Adrenal gland (tissue), 12 donors: Measurements from ENCODE around the gene ZNF775. TPM values are rescaled to one million over a fixed set of nuclear protein-coding genes. Genes with fewer than 3 reads are reported as not detected.

Source experiments
- DNase-seq, 7 donors: peaks; one replicate each; pipeline ENCODE4 v3.0.0-alpha.2; 2019 to 2020
- H3K27ac ChIP-seq, 5 donors: fragments of 200-600 bp; sonication (generic) in 4 of 5; 1 replicate in 3 of 5; 2 replicates in 2 of 5; pipeline versions ENCODE4 v1.5.1 to v1.8.0; 2016 to 2020; ENCODE audit warnings: mild to moderate bottlenecking in 1 of 5
- H3K27me3 ChIP-seq: fragments of 200-600 bp; 2 replicates; pipeline ENCODE4 v1.8.0; 2021
- H3K36me3 ChIP-seq, 2 donors: fragments of 200-600 bp; replicated peaks in 1 of 2; 1 replicate in 1 of 2; 2 replicates in 1 of 2; pipeline versions ENCODE4 v1.5.1 to v1.8.0; 2018 to 2022
- H3K4me1 ChIP-seq, 2 donors: fragments of 200-600 bp; replicated peaks in 1 of 2; 1 replicate in 1 of 2; 2 replicates in 1 of 2; pipeline versions ENCODE4 v1.5.1 to v1.8.0; 2018 to 2021
- H3K4me3 ChIP-seq, 4 donors: fragments of 200-600 bp; sonication (generic) in 3 of 4; one replicate each; pipeline ENCODE4 v1.5.1; 2016 to 2018
- H3K9me3 ChIP-seq, 3 donors: fragments of 200-600 bp; sonication (generic) in 1 of 3; replicated peaks in 1 of 3; 1 replicate in 2 of 3; 2 replicates in 1 of 3; pipeline versions ENCODE4 v1.5.1 to v1.8.0; 2016 to 2021
- POLR2A ChIP-seq, 2 donors: fragments of 450-650 bp; IDR thresholded peaks; one replicate each; pipeline ENCODE4 v1.6.1; 2017; ENCODE audit warnings: antibody characterized with exemption in 2 of 2, mild to moderate bottlenecking in 2 of 2, moderate library complexity in 1 of 2
- WGBS, 4 donors: extraction: QIAGEN DNeasy Blood & Tissue Kit in 2 of 4; methylation state at CpG; one replicate each; pipeline versions ENCODE4 v1.1.5 to v1.1.7; 2013 to 2017; 5-methylcytosine and 5-hydroxymethylcytosine counted together
- intact Hi-C, 2 donors: fragments of 100-400 bp; cut with DNase I; formaldehyde crosslinking; loops; one replicate each; pipeline versions ENCODE4 v1.14.1 to v1.15.0; 2022 to 2023
- polyA plus RNA-seq, 3 donors: library from polyadenylated mRNA; stranded (reverse); fragments of 200-250 nt in 2 of 3; fragments of 350-450 nt in 1 of 3; fragmentation: Illumina TruSeq in 1 of 3; extraction: RNeasy Lipid Tissue Mini Kit (QIAGEN cat#74804) in 1 of 3; gene quantifications; one replicate each; pipeline ENCODE4 v1.2.3, GENCODE V29; 2013 to 2014
- total RNA-seq, 9 donors: library from RNA; depleted of rRNA in 4 of 9; stranded (reverse); fragments of >200 nt in 4 of 9; fragments of 120-200 nt in 1 of 9; fragmentation: NEBNext Ultra II Directional in 1 of 9; extraction: Animal tissue kit (Norgen Biotek cat#: 25700) in 1 of 9; gene quantifications; one replicate each; pipeline versions ENCODE4 v1.1.0 to v1.2.4, GENCODE V29; 2013 to 2023
- TF ChIP-seq, protein P1 (sequence below), 6 experiments: fragments of 450-650 bp in 4 of 6; fragments of 200-600 bp in 2 of 6; sonication (generic) in 1 of 6; IDR thresholded peaks; 1 replicate in 5 of 6; 2 replicates in 1 of 6; pipeline versions ENCODE4 v1.5.1 to v1.8.0; 2016 to 2021; ENCODE audit warnings: antibody characterized with exemption in 6 of 6, mild to moderate bottlenecking in 2 of 6, moderate library complexity in 1 of 6
- donor health status: healthy with polysubstance abuse.
- donor health status: Bipolar disorder and iron deficiency.
- donor health status: DM: yes; HTN: yes; CAD: no.
- donor health status: DM: no; HTN: no; CAD: no.
- donor health status: DM: no; HTN: no; CAD: no.
- donor health status: DM: yes; HTN: yes; CAD: no.

The ZNF775 gene
- total and polyA plus RNA-seq, 12 donors = 0.26 to 13.9 (median 6.1) TPM

DNA sequence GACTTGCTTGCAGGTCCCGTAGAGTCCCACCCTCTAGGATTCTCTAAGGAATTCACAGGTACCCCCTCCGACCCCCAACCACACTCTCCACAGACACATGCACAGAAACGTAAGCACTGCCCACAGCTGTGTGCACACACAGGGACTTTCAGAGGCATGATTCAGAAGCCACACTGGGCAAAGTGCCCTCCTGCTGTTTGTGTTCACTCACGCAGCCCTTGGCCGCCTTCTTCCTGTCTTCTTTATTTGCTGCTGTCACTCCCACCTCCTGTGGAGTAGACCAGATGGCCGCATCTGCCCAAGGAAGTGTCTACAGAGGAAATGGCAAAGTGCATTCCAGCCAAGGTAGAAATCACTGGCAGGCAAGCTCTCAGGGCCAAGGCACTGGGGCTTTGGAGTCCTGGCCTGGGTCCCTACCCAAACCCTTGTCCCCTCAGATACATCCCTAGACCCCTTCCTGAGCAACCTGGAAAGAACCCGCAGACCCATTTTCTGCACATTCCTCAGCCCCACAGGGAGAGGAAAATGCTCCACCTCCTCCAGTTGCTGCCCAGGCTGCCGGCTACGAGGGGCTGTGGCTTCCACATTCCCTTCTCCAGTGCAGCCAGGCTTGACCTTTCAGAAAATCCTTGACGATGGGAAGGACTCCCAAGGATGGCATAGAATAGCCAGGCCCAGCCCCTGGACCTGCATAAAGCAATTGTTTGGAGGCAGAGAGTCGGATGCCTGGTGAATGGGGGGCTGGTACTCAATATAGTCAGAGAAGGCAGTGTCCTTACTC lies 49.7 kb downstream of the ZNF775 start:
- TF ChIP-seq, protein P1, sequence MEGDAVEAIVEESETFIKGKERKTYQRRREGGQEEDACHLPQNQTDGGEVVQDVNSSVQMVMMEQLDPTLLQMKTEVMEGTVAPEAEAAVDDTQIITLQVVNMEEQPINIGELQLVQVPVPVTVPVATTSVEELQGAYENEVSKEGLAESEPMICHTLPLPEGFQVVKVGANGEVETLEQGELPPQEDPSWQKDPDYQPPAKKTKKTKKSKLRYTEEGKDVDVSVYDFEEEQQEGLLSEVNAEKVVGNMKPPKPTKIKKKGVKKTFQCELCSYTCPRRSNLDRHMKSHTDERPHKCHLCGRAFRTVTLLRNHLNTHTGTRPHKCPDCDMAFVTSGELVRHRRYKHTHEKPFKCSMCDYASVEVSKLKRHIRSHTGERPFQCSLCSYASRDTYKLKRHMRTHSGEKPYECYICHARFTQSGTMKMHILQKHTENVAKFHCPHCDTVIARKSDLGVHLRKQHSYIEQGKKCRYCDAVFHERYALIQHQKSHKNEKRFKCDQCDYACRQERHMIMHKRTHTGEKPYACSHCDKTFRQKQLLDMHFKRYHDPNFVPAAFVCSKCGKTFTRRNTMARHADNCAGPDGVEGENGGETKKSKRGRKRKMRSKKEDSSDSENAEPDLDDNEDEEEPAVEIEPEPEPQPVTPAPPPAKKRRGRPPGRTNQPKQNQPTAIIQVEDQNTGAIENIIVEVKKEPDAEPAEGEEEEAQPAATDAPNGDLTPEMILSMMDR (IDR thresholded peaks at IDR 0.05) = peak in 1 of 6 experiments; percentile 21
- TF ChIP-seq POLR2A (IDR thresholded peaks at IDR 0.05) = no peak
- DNase-seq = peak; percentile 82 to 92 (median 90)
- WGBS, 4 donors = 21 to 30% (median 29%) methylated on average over 8 to 11 of the region's 11 CpGs
- Histone ChIP-seq H3K4me1 (peaks cover 5 to 12% of the 10 kb centered on the region in 2 donors), H3K9me3 (no peaks in the 10 kb centered on the region), H3K27me3 (no peaks in the 10 kb centered on the region), H3K27ac (peak overlapping the region in 1 of 5 donors; percentile 51), H3K36me3 (no peaks in the 10 kb centered on the region), H3K4me3 (no peak overlapping the region)
- intact Hi-C loops = no loop called here

DNA sequence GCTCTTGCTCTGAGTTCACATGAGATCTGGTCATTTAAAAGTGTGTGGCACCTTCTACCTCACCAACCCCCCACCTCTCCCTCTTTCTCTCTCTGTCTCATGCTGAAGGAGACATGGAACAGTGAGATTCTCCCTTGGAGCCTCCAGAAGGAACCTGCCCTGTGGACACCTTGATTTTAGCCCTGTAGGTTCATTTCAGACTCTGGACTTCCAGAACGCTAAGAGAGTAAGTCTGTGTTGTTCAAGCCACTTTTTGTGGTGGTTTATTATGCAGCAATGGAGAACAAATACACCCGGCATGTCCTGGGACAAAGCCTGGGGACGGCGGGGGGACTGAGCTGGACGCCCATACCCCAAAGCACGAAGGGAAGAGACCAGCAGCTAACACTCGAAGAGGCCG lies 50.6 kb downstream of the ZNF775 start:
- Histone ChIP-seq H3K27ac (no peak overlapping the region), H3K4me3 (no peak overlapping the region), H3K9me3 (no peaks in the 10 kb centered on the region), H3K27me3 (no peaks in the 10 kb centered on the region), H3K36me3 (no peaks in the 10 kb centered on the region), H3K4me1 (peaks cover 5 to 12% of the 10 kb centered on the region in 2 donors)
- 80 to 91% (median 84%) methylated on average over 7 to 8 of the region's 8 CpGs for WGBS, 4 donors
- no peak for TF ChIP-seq POLR2A (IDR thresholded peaks at IDR 0.05)
- TF ChIP-seq, protein P1 (IDR thresholded peaks at IDR 0.05) = no peak
- intact Hi-C loops = no loop called here
- peak in 1 of 7 donors; percentile 5 for DNase-seq

DNA sequence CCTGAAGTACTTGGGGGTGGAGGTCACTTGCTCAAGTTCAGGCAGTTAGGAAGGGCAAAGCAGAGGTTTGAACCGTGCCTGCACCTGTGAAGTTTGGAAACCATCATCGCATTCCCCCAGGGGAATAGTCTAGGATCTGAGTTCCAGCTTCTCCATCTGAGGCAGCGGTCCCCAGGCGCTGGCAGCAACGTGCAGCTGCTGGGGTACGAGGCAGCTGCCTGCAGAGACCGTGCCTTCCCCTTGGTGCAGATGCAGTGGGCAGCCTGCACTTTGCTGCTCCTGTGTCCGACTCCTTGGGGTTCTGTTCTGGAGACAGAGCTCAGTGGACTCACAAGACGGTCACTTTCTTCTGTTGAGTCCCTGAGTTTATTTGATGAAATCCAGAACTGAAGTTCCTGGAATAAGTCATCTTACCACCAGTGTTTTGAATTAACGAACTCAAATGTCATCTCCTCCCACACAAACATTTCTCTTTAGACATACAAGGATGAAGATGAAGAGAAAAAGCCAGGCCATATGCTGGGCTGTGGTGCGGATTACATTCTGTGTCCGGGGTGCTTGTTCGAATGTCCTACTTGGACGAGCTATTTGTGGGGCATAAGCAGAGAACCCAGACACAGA lies 51.4 kb downstream of the ZNF775 start:
- Histone ChIP-seq H3K4me3 (no peak overlapping the region), H3K9me3 (no peaks in the 10 kb centered on the region), H3K27ac (no peak overlapping the region), H3K4me1 (peaks cover 5 to 12% of the 10 kb centered on the region in 2 donors), H3K27me3 (no peaks in the 10 kb centered on the region), H3K36me3 (no peaks in the 10 kb centered on the region)
- intact Hi-C loops = no loop called here
- DNase-seq = peak in 3 of 7 donors; percentile 7 to 27 (median 9)
- TF ChIP-seq, protein P1 (IDR thresholded peaks at IDR 0.05) = no peak
- TF ChIP-seq POLR2A (IDR thresholded peaks at IDR 0.05) = no peak
- 80 to 90% (median 88%) methylated on average over 8 to 14 of the region's 14 CpGs for WGBS, 4 donors

DNA sequence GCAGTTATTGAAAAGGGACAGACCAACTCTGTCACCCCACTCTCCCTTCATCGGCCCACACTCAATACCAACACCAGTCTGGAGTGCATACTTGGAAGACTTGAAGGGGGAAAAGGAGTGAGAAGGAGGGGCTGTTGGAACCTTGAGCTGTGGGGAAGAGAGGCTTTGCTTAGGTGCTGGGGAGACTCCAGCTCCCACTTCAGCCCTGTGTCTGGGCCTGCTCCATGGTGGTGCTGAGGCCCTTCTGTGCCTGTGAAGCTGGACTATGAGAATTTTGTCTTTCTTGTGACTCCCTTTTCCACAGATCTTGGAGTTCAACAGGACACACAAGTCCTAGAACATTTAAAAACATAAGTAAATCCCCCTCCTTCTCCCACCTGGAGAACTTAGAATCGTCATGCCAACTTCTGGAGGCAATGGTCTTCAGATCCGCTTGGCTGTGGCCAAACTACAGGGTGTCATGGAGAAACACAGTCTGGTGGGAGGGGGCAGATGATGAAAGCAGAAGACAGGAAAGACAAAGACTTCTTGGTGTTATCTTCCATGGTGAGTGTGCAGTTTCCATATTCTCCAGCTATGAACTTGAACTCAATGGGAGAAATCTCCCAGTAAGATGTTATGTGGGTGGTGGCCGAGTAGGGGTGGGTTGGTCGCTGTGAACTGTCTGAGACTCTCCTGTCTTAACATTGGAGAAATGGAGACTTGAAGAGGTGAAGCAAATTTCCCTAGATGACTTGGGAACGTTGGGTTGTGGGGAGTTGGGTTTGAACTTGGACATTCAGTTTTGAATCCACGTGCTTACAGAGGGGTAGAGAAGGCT lies 52.9 kb downstream of the ZNF775 start:
- H3K4me3 ChIP-seq = no peak overlapping the region
- no peaks in the 10 kb centered on the region for H3K27me3 ChIP-seq
- H3K27ac ChIP-seq = no peak overlapping the region
- 87 to 92% (median 88%) methylated on average over 7 of the region's 7 CpGs for WGBS, 4 donors
- H3K4me1 ChIP-seq = peaks cover 5 to 12% of the 10 kb centered on the region in 2 donors
- TF ChIP-seq, protein P1 (IDR thresholded peaks at IDR 0.05) = no peak
- DNase-seq = peak in 1 of 7 donors; percentile 5
- no peaks in the 10 kb centered on the region for H3K9me3 ChIP-seq
- intact Hi-C loops = no loop called here
- H3K36me3 ChIP-seq = no peaks in the 10 kb centered on the region
